GM12878 (cell line): ENCODE results near the gene RNF186. TPM values are rescaled to one million over a fixed set of nuclear protein-coding genes. Genes with fewer than 3 reads are reported as not detected.
"Not testable (repeated sequence)": the region's sequence is repeated elsewhere in the genome, so short reads cannot be mapped to it uniquely, and the experiment has no call there.

ENCODE experiments used
- ATAC-seq: fragments of 200-7000 bp; cut with Tn5 transposase; 3 replicates; pipeline ENCODE4 v1.9.1; 2020; ENCODE audit warnings: mild to moderate bottlenecking, moderate library complexity
- BruUV-seq: library from RNA; stranded (reverse); fragments of 400-500 nt; replicated peaks from 2 replicates; lab custom pipeline; 2021; lab: Mats Ljungman, UMichigan
- CTCF ChIA-PET: fragments of 300-600 bp; sonication (Branson Sonifier 250); formaldehyde crosslinking; extraction: SDS; loops from one replicate; lab custom pipeline; 2021; ENCODE audit warnings: inconsistent platforms; lab: Yijun Ruan, JAX
- POLR2A ChIA-PET: fragments of 350-600 bp; formaldehyde crosslinking; extraction: SDS; loops from one replicate; lab custom pipeline; 2021; ENCODE audit warnings: inconsistent platforms; lab: Charles Lee
- RAD21 ChIA-PET: fragments of 300-600 bp; sonication (Branson Sonifier 250); formaldehyde crosslinking; loops from one replicate; lab custom pipeline; 2023; ENCODE audit warnings: antibody characterized with exemption; ENCODE audit not compliant: unreplicated experiment; lab: Charles Lee
- SMC1A ChIA-PET: fragments of 300-600 bp; sonication (Branson Sonifier 250); formaldehyde crosslinking; loops from one replicate; lab custom pipeline; 2023; ENCODE audit not compliant: unreplicated experiment, uncharacterized antibody; lab: Charles Lee
- DNase-seq: peaks from one replicate; pipeline ENCODE4 v3.0.0-alpha.2; 2011; ENCODE audit warnings: low read depth, low spot score
- FAIRE-seq: peaks from 3 replicates; lab custom pipeline; 2011; peaks lifted over from hg19 to GRCh38; lab: Jason Lieb, UNC
- H2AFZ ChIP-seq: 2 replicates; pipeline ENCODE4 v1.6.0; 2011; ENCODE audit warnings: low read depth, low read length, control low read depth; ENCODE audit not compliant: control insufficient read depth
- H3K27ac ChIP-seq: 2 replicates; pipeline ENCODE4 v1.5.1; 2011; ENCODE audit warnings: control low read depth; ENCODE audit not compliant: control insufficient read depth, insufficient read depth
- H3K27me3 ChIP-seq, 2 experiments: replicated peaks in 1 of 2; 2 replicates each; pipeline versions ENCODE4 v1.6.0 to v1.6.1; 2011; ENCODE audit warnings: low read length in 1 of 2; ENCODE audit not compliant: control insufficient read depth in 2 of 2, insufficient read depth in 2 of 2
- H3K36me3 ChIP-seq, 2 experiments: 2 replicates each; pipeline ENCODE4 v1.5.1; 2011; ENCODE audit warnings: low read length in 1 of 2; ENCODE audit not compliant: control insufficient read depth in 2 of 2, insufficient read depth in 2 of 2
- H3K4me1 ChIP-seq: 2 replicates; pipeline ENCODE4 v1.6.1; 2011; ENCODE audit warnings: mild to moderate bottlenecking, low read length, moderate library complexity, mixed read lengths; ENCODE audit not compliant: control insufficient read depth, insufficient read depth
- H3K4me2 ChIP-seq: 2 replicates; pipeline ENCODE4 v1.6.0; 2011; ENCODE audit warnings: control low read depth; ENCODE audit not compliant: control insufficient read depth, insufficient read depth
- H3K4me3 ChIP-seq: fragments of 200-600 bp; sonication (generic); 2 replicates; pipeline ENCODE4 v1.5.1; 2016
- H3K79me2 ChIP-seq: 2 replicates; pipeline ENCODE4 v1.6.0; 2011; ENCODE audit warnings: low read length; ENCODE audit not compliant: control insufficient read depth, insufficient read depth
- H3K9ac ChIP-seq: 2 replicates; pipeline ENCODE4 v1.8.0; 2011; ENCODE audit warnings: low read length, control low read depth, mixed read lengths; ENCODE audit not compliant: control insufficient read depth, insufficient read depth
- H3K9me3 ChIP-seq: replicated peaks from 3 replicates; pipeline ENCODE4 v1.5.1; 2011; ENCODE audit warnings: mild to moderate bottlenecking, low read length; ENCODE audit not compliant: control insufficient read depth, insufficient read depth
- H4K20me1 ChIP-seq: 2 replicates; pipeline ENCODE4 v1.6.0; 2011; ENCODE audit not compliant: control insufficient read depth, insufficient read depth
- BCL3 ChIP-seq: IDR thresholded peaks from 2 replicates; pipeline ENCODE4 v1.6.1; 2011; ENCODE audit warnings: borderline replicate concordance, low read depth, mild to moderate bottlenecking, moderate library complexity, low read length; ENCODE audit not compliant: insufficient read depth, poor library complexity, severe bottlenecking
- CHD4 ChIP-seq: fragments of 200-600 bp; sonication (generic); IDR thresholded peaks from 2 replicates; pipeline ENCODE4 v1.6.1; 2016; ENCODE audit warnings: mild to moderate bottlenecking
- HDAC2 ChIP-seq: fragments of 200-600 bp; sonication (generic); IDR thresholded peaks from 2 replicates; pipeline ENCODE4 v1.6.1; 2017
- NFIC ChIP-seq: IDR thresholded peaks from 2 replicates; pipeline ENCODE4 v1.6.1; 2012; ENCODE audit warnings: low read depth, mild to moderate bottlenecking, inconsistent platforms, low read length, moderate library complexity
- SUPT20H ChIP-seq: IDR thresholded peaks from 2 replicates; pipeline ENCODE4 v1.6.1; 2011; ENCODE audit warnings: low read depth, mild to moderate bottlenecking, low read length, moderate library complexity, borderline replicate concordance; ENCODE audit not compliant: control insufficient read depth
- ZNF592 ChIP-seq: fragments of 450-650 bp; IDR thresholded peaks from 2 replicates; pipeline ENCODE4 v1.6.1; 2017; ENCODE audit warnings: mild to moderate bottlenecking, moderate library complexity
- WGBS: methylation state at CpG from one replicate; pipeline ENCODE4 v1.1.6; 2016; ENCODE audit warnings: low lambda C conversion rate; ENCODE audit not compliant: insufficient replicate concordance, insufficient coverage; ENCODE audit errors: missing lambda C conversion rate; 5-methylcytosine and 5-hydroxymethylcytosine counted together
- in situ Hi-C: fragments of 300-500 bp; cut with MboI; formaldehyde crosslinking; loops from 9 replicates; pipeline ENCODE4 v1.14.3; 2018; ENCODE audit warnings: mixed read lengths
- intact Hi-C: fragments of 100-400 bp; cut with micrococcal nuclease; formaldehyde crosslinking; loops from one replicate; pipeline ENCODE4 v1.14.2; 2022; ENCODE audit not compliant: unreplicated experiment
- polyA plus RNA-seq, 11 experiments: library from polyadenylated mRNA; depleted of rRNA in 4 of 11; unstranded in 6 of 11; stranded (reverse) in 5 of 11; fragments of >200 nt; fragmentation: Nextera tagmentation in 4 of 11; fragmentation: Illumina TruSeq in 1 of 11; extraction: Ambion mirVana in 4 of 11; extraction: Trizol in 1 of 11; gene quantifications; 1 replicate in 1 of 11; 2 replicates in 10 of 11; pipeline versions ENCODE4 v1.2.1 to v1.2.3, GENCODE V29; 2011 to 2016; ENCODE audit warnings: inconsistent platforms in 2 of 11, missing spikeins in 2 of 11, low read depth in 1 of 11
- total RNA-seq, 4 experiments: library from RNA; depleted of rRNA in 3 of 4; stranded (reverse); fragments of >200 nt in 3 of 4; fragmentation: Illumina TruSeq in 1 of 4; extraction: Trizol in 1 of 4; gene quantifications; 2 replicates each; pipeline versions ENCODE4 v1.2.1 to v1.2.3, GENCODE V29; 2013 to 2021
- TF ChIP-seq, protein P1 (sequence below): fragments of 450-650 bp; IDR thresholded peaks from 2 replicates; pipeline ENCODE4 v1.6.1; 2017; ENCODE audit warnings: mild to moderate bottlenecking, low read depth, inconsistent platforms; ENCODE audit not compliant: poor library complexity, severe bottlenecking
- TF ChIP-seq, protein P2 (sequence below): IDR thresholded peaks from 2 replicates; pipeline ENCODE4 v1.6.1; 2011; ENCODE audit warnings: borderline replicate concordance, low read depth, mild to moderate bottlenecking, moderate library complexity, mixed read lengths, low read length; ENCODE audit not compliant: insufficient read depth; ENCODE audit errors: extremely low read length

The RNF186 gene
- total and polyA plus RNA-seq, 10 of the 15 experiments (the other 5 are each of a cell fraction or from before 2014, with no cell fraction given) = not detected

GRCh38 chr1:19847334-19847733, 32.3 kb upstream of the RNF186 start:
- BruUV-seq, H3K79me2 ChIP-seq, intact Hi-C loops, H2AFZ ChIP-seq, H3K9ac ChIP-seq, POLR2A ChIA-PET, H3K4me1 ChIP-seq, FAIRE-seq, SMC1A ChIA-PET, H3K27me3 ChIP-seq, H4K20me1 ChIP-seq, DNase-seq, H3K36me3 ChIP-seq, H3K9me3 ChIP-seq, ATAC-seq, RAD21 ChIA-PET, CTCF ChIA-PET, in situ Hi-C loops, H3K4me2 ChIP-seq, H3K4me3 ChIP-seq, H3K27ac ChIP-seq: not testable (repeated sequence)
- WGBS = 33% methylated on average over 9 of the region's 9 CpGs

- no peaks in the 10 kb centered on the region for H3K36me3 ChIP-seq
- no peak overlapping the region for H3K4me2 ChIP-seq
- 42% methylated on average over 3 of the region's 3 CpGs for WGBS
- in situ Hi-C loops = no loop called here
- H3K9ac ChIP-seq = no peak overlapping the region
- RAD21 ChIA-PET = no interaction called here
- BruUV-seq = no TSS peak
- H3K4me1 ChIP-seq = no peaks in the 10 kb centered on the region
- H3K27me3 ChIP-seq = no peaks in the 10 kb centered on the region
- CTCF ChIA-PET = no interaction called here
- no peaks in the 10 kb centered on the region for H3K9me3 ChIP-seq
- H3K27ac ChIP-seq = no peak overlapping the region
- no peak overlapping the region for H3K4me3 ChIP-seq
- no peak overlapping the region for H2AFZ ChIP-seq
- H4K20me1 ChIP-seq = no peaks in the 10 kb centered on the region
- DNase-seq = no peak
- SMC1A ChIA-PET = no interaction called here
- POLR2A ChIA-PET = no interaction called here
- no peak for ATAC-seq
- no peak for FAIRE-seq
- no peaks in the 10 kb centered on the region for H3K79me2 ChIP-seq
- intact Hi-C loops = no loop called here
- TF ChIP-seq BCL3 (no peak), CHD4 (no peak), NFIC (no peak), HDAC2 (no peak), ZNF592 (no peak), SUPT20H (no peak)
- TF ChIP-seq, protein P1, sequence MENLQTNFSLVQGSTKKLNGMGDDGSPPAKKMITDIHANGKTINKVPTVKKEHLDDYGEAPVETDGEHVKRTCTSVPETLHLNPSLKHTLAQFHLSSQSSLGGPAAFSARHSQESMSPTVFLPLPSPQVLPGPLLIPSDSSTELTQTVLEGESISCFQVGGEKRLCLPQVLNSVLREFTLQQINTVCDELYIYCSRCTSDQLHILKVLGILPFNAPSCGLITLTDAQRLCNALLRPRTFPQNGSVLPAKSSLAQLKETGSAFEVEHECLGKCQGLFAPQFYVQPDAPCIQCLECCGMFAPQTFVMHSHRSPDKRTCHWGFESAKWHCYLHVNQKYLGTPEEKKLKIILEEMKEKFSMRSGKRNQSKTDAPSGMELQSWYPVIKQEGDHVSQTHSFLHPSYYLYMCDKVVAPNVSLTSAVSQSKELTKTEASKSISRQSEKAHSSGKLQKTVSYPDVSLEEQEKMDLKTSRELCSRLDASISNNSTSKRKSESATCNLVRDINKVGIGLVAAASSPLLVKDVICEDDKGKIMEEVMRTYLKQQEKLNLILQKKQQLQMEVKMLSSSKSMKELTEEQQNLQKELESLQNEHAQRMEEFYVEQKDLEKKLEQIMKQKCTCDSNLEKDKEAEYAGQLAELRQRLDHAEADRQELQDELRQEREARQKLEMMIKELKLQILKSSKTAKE = no peak
- TF ChIP-seq, protein P2, sequence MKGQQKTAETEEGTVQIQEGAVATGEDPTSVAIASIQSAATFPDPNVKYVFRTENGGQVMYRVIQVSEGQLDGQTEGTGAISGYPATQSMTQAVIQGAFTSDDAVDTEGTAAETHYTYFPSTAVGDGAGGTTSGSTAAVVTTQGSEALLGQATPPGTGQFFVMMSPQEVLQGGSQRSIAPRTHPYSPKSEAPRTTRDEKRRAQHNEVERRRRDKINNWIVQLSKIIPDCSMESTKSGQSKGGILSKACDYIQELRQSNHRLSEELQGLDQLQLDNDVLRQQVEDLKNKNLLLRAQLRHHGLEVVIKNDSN = no peak
Observed at GRCh38 chr1:19846338-19846737, 31.3 kb upstream of the RNF186 start.
